Thoracic aorta (tissue), 2 donors: ENCODE measurements around the gene ZSCAN29. TPM values are rescaled to one million over a fixed set of nuclear protein-coding genes. Genes with fewer than 3 reads are reported as not detected.

Source experiments
- ATAC-seq: fragments of 150-250 bp; one replicate; pipeline ENCODE4 v1.8.0; 2017; ENCODE audit warnings: low read depth; ENCODE audit not compliant: insufficient number of reproducible peaks, low FRiP score
- DNase-seq: peaks from one replicate; pipeline ENCODE4 v3.0.0-alpha.2; 2020; ENCODE audit warnings: low spot score
- H3K27ac ChIP-seq, 2 donors: fragments of 200-600 bp; sonication (generic); 1 replicate in 1 of 2; 2 replicates in 1 of 2; pipeline ENCODE4 v1.5.1; 2016; ENCODE audit warnings: mild to moderate bottlenecking in 2 of 2, moderate library complexity in 2 of 2
- H3K27me3 ChIP-seq: fragments of 200-600 bp; sonication (generic); replicated peaks from 2 replicates; pipeline ENCODE4 v1.6.0; 2016; ENCODE audit warnings: mild to moderate bottlenecking; ENCODE audit not compliant: insufficient read depth
- H3K36me3 ChIP-seq: fragments of 200-600 bp; sonication (generic); one replicate; pipeline ENCODE4 v1.5.1; 2016
- H3K4me1 ChIP-seq, 2 donors: fragments of 200-600 bp; sonication (generic); 1 replicate in 1 of 2; 2 replicates in 1 of 2; pipeline versions ENCODE4 v1.5.1 to v1.6.0; 2016; ENCODE audit warnings: low read depth in 2 of 2, mild to moderate bottlenecking in 1 of 2; ENCODE audit not compliant: control insufficient read depth in 1 of 2
- H3K4me3 ChIP-seq: fragments of 200-600 bp; sonication (generic); 2 replicates; pipeline ENCODE4 v1.5.1; 2016; ENCODE audit warnings: mild to moderate bottlenecking
- H3K9me3 ChIP-seq: fragments of 200-600 bp; sonication (generic); 2 replicates; pipeline ENCODE4 v1.5.1; 2016
- total RNA-seq, 2 donors: library from RNA; depleted of rRNA; stranded (reverse); fragments of >200 nt; gene quantifications; one replicate each; pipeline versions ENCODE4 v1.1.0 to v1.2.3, GENCODE V29; 2016
- TF ChIP-seq, protein P1 (sequence below): fragments of 200-600 bp; sonication (generic); IDR thresholded peaks from one replicate; pipeline ENCODE4 v1.5.1; 2019; ENCODE audit warnings: antibody characterized with exemption

ZSCAN29 gene
- total RNA-seq, 2 donors from 2014 or later = 13.9 to 19.1 TPM

- no peaks in the 10 kb centered on the region for H3K9me3 ChIP-seq
- H3K4me3 ChIP-seq = no peak overlapping the region
- H3K36me3 ChIP-seq = no peaks in the 10 kb centered on the region
- DNase-seq (no peak), ATAC-seq (no peak)
- no peaks in the 10 kb centered on the region for H3K27me3 ChIP-seq
- peak overlapping the region in 1 of 2 donors; percentile 46 for H3K27ac ChIP-seq
- H3K4me1 ChIP-seq = peaks cover 0 to 6% of the 10 kb centered on the region in 2 donors
- TF ChIP-seq, protein P1, sequence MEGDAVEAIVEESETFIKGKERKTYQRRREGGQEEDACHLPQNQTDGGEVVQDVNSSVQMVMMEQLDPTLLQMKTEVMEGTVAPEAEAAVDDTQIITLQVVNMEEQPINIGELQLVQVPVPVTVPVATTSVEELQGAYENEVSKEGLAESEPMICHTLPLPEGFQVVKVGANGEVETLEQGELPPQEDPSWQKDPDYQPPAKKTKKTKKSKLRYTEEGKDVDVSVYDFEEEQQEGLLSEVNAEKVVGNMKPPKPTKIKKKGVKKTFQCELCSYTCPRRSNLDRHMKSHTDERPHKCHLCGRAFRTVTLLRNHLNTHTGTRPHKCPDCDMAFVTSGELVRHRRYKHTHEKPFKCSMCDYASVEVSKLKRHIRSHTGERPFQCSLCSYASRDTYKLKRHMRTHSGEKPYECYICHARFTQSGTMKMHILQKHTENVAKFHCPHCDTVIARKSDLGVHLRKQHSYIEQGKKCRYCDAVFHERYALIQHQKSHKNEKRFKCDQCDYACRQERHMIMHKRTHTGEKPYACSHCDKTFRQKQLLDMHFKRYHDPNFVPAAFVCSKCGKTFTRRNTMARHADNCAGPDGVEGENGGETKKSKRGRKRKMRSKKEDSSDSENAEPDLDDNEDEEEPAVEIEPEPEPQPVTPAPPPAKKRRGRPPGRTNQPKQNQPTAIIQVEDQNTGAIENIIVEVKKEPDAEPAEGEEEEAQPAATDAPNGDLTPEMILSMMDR = no peak
Measured at GRCh38 chr15:43352693-43353382, 18.0 kb downstream of the ZSCAN29 start.

DNA sequence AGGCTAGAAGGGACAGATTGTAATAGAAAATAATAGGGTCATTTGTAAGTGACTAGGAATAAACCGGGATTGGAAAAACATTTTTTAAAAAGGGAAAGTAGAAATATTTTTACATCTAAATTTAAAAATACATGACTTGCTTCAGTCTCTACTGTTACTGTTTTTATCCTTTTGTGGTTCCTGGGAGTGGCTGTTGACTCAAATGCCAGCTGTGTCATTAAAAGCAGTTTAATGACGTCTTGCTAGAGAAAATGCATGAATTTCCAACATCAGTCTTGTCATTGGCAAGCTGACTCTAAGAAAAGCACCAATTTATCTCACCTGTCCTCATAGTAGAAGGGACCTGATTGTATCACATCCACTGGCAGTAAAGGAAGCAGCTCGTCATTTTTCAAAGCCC lies 23.7 kb downstream of the ZSCAN29 start:
- H3K9me3 ChIP-seq = no peaks in the 10 kb centered on the region
- TF ChIP-seq, protein P1 = no peak
- no peaks in the 10 kb centered on the region for H3K27me3 ChIP-seq
- H3K4me3 ChIP-seq = no peak overlapping the region
- no peak overlapping the region for H3K27ac ChIP-seq
- no peaks in the 10 kb centered on the region for H3K36me3 ChIP-seq
- DNase-seq (no peak), ATAC-seq (no peak)
- no peaks in the 10 kb centered on the region for H3K4me1 ChIP-seq

DNA sequence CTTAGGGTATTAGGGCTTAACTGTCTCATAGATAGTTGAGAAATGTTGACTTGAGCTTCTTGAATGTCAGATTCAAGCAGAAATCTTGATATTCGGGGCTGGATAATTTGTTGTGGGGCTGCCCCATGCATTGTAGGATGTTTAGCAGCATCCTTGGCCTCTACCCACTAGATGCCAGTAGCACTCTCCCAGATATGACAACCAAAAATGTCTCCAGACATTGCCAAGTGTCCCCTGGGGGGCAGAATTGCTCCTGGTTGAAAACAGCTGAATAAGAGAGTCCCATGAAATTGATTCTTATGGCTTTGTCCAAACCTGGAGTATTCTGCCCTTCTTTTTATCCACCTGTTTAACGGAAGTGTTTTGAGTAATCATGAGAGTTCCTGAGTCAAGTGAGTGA lies 24.5 kb downstream of the ZSCAN29 start:
- TF ChIP-seq, protein P1 = no peak
- DNase-seq (no peak), ATAC-seq (no peak)
- Histone ChIP-seq H3K27me3 (no peaks in the 10 kb centered on the region), H3K27ac (no peak overlapping the region), H3K36me3 (no peaks in the 10 kb centered on the region), H3K9me3 (no peaks in the 10 kb centered on the region), H3K4me3 (no peak overlapping the region), H3K4me1 (no peaks in the 10 kb centered on the region)

DNA sequence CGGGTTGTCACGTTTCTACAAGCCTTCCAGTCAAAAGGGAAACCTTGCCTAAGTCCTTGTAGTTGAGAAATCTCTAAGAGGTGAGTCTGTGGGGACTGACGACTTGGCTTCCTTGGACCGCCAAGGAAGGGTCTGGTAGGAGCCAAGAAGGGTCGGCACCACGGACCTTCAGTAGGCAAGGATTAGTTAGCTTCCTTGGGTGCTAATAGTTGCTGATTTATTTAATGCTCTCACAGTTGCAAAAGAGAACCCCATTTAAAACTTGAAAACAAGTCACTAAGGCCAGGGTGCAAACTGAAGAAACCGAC lies 40.1 kb downstream of the ZSCAN29 start:
- H3K27ac ChIP-seq = peak overlapping the region; percentile 94 to 95
- H3K27me3 ChIP-seq = no peaks in the 10 kb centered on the region
- no peak for ATAC-seq
- TF ChIP-seq, protein P1 = no peak
- H3K4me3 ChIP-seq = peak overlapping the region; percentile 91
- no peaks in the 10 kb centered on the region for H3K9me3 ChIP-seq
- H3K36me3 ChIP-seq = no peaks in the 10 kb centered on the region
- DNase-seq = no peak
- H3K4me1 ChIP-seq = peaks cover 14 to 28% of the 10 kb centered on the region in 2 donors

GRCh38 chr15:43329960-43330779 lies 40.7 kb downstream of the ZSCAN29 start, which contains the start of gene LCMT2:
LCMT2 (minus strand) TSS chr15:43330573; CDS start chr15:43330489, 84 bp downstream.
- peak; percentile 81 for DNase-seq
- no peaks in the 10 kb centered on the region for H3K36me3 ChIP-seq
- peak; percentile 87 for ATAC-seq
- TF ChIP-seq, protein P1 = no peak
- no peaks in the 10 kb centered on the region for H3K9me3 ChIP-seq
- H3K27ac ChIP-seq = peak within 1 kb of the TSS; percentile 94 to 95
- peaks cover 14 to 28% of the 10 kb centered on the region in 2 donors for H3K4me1 ChIP-seq
- H3K27me3 ChIP-seq = no peaks in the 10 kb centered on the region
- peak within 1 kb of the TSS; percentile 91 for H3K4me3 ChIP-seq
